Naive thymus-derived CD4-positive, alpha-beta T cell (primary cell): Measurements from ENCODE around the gene SLC22A13. TPM values are rescaled to one million over a fixed set of nuclear protein-coding genes. Genes with fewer than 3 reads are reported as not detected.
A peak's percentile ranks its signal among the peaks of the same experiment; 100 is the strongest.

ENCODE experiments used
- ATAC-seq: fragments of 150-1000 bp; cut with Tn5 transposase; 2 replicates; pipeline ENCODE4 v1.10.0; 2021; ENCODE audit warnings: mild to moderate bottlenecking, moderate library complexity
- CTCF ChIA-PET: fragments of 350-600 bp; sonication (Branson Sonifier 250); formaldehyde crosslinking; loops from one replicate; lab custom pipeline; 2021; ENCODE audit warnings: antibody characterized with exemption; lab: Charles Lee
- POLR2A ChIA-PET: fragments of 350-600 bp; sonication (Branson Sonifier 250); formaldehyde crosslinking; loops from one replicate; lab custom pipeline; 2021; ENCODE audit warnings: antibody characterized with exemption, inconsistent platforms; lab: Charles Lee
- DNase-seq, 9 donors: peaks; one replicate each; pipeline versions ENCODE4 v3.0.0 to v3.0.0-alpha.2; 2020 to 2022; ENCODE audit warnings: mixed read lengths in 1 of 9
- H3K27ac ChIP-seq: one replicate; pipeline ENCODE4 v1.7.0; 2013; ENCODE audit warnings: mild to moderate bottlenecking, low read depth, low read length, moderate library complexity
- H3K27me3 ChIP-seq, 2 donors: one replicate each; pipeline ENCODE4 v1.7.0; 2013; ENCODE audit warnings: low read length in 2 of 2, mild to moderate bottlenecking in 2 of 2, moderate library complexity in 2 of 2; ENCODE audit not compliant: control insufficient read depth in 2 of 2, insufficient read depth in 2 of 2
- H3K36me3 ChIP-seq, 3 experiments: 1 replicate in 2 of 3; 2 replicates in 1 of 3; pipeline ENCODE4 v1.7.0; 2013; ENCODE audit warnings: low read length in 3 of 3, mild to moderate bottlenecking in 3 of 3, moderate library complexity in 1 of 3; ENCODE audit not compliant: insufficient read depth in 3 of 3, control insufficient read depth in 2 of 3
- H3K4me1 ChIP-seq, 2 donors: one replicate each; pipeline ENCODE4 v1.7.0; 2013; ENCODE audit warnings: low read length in 2 of 2, mild to moderate bottlenecking in 2 of 2, moderate library complexity in 1 of 2; ENCODE audit not compliant: control insufficient read depth in 2 of 2, insufficient read depth in 2 of 2
- H3K4me3 ChIP-seq: 2 replicates; pipeline ENCODE4 v1.7.0; 2013; ENCODE audit warnings: mild to moderate bottlenecking, low read length
- H3K9me3 ChIP-seq, 3 experiments: 1 replicate in 2 of 3; 2 replicates in 1 of 3; pipeline ENCODE4 v1.7.0; 2013; ENCODE audit warnings: low read length in 3 of 3; ENCODE audit not compliant: control insufficient read depth in 2 of 3
- H3K27ac Mint-ChIP-seq, 9 donors: one replicate each; pipeline ENCODE4 v1.8.0; 2020 to 2022; ENCODE audit warnings: mixed read lengths in 9 of 9, mild to moderate bottlenecking in 8 of 9, moderate library complexity in 5 of 9, inconsistent platforms in 2 of 9
- H3K27me3 Mint-ChIP-seq, 5 donors: one replicate each; pipeline ENCODE4 v1.8.0; 2021 to 2022; ENCODE audit warnings: mixed read lengths in 5 of 5, mild to moderate bottlenecking in 1 of 5
- H3K36me3 Mint-ChIP-seq, 5 donors: one replicate each; pipeline ENCODE4 v1.8.0; 2020 to 2022; ENCODE audit warnings: mixed read lengths in 5 of 5, mild to moderate bottlenecking in 3 of 5, inconsistent platforms in 1 of 5
- H3K4me1 Mint-ChIP-seq, 7 donors: one replicate each; pipeline ENCODE4 v1.8.0; 2020 to 2022; ENCODE audit warnings: mixed read lengths in 7 of 7, mild to moderate bottlenecking in 3 of 7, inconsistent platforms in 1 of 7
- H3K4me3 Mint-ChIP-seq, 10 donors: one replicate each; pipeline ENCODE4 v1.8.0; 2020 to 2022; ENCODE audit warnings: mild to moderate bottlenecking in 10 of 10, mixed read lengths in 10 of 10, moderate library complexity in 6 of 10, inconsistent platforms in 2 of 10
- H3K9me3 Mint-ChIP-seq, 11 donors: one replicate each; pipeline ENCODE4 v1.8.0; 2020 to 2022; ENCODE audit warnings: mixed read lengths in 11 of 11, mild to moderate bottlenecking in 4 of 11, inconsistent platforms in 1 of 11, moderate library complexity in 1 of 11
- intact Hi-C, 2 donors: fragments of 100-400 bp; cut with micrococcal nuclease; formaldehyde crosslinking; loops; one replicate each; pipeline ENCODE4 v1.15.1; 2023
- polyA plus RNA-seq, 2 donors: library from polyadenylated mRNA; unstranded; fragments of 300-500 nt; fragmentation: Illumina TruSeq; gene quantifications; one replicate each; pipeline ENCODE4 v1.2.3, GENCODE V29; 2021
- total RNA-seq, 6 experiments: library from RNA in 5 of 6; stranded (reverse) in 5 of 6; gene quantifications; 1 replicate in 5 of 6; 2 replicates in 1 of 6; pipeline ENCODE4 v1.2.3 and lab custom pipeline; 2021 to 2026

SLC22A13 gene
- total and polyA plus RNA-seq, 7 experiments from 2014 or later = 0.53 to 1.9 (median 0.62) TPM; not detected in 2

DNA sequence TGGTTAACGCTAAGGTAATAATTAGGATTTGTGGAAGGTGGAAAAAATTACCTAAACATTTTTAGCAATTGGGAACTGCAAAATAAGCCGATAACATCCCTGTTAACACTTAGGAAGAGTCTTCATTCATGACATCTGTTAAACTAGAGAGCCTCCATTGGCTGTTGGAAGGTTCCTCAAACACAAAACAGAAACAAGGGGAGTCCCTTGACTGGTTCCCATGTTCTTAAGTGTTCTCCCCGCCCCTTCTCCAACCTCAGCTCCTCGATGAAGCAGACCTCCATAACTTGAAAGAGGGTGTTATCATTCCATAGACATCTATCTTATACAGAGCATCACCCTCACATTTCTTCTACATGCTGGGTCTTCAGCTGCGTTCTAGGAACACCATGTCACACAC, 2.5 kb downstream of the SLC22A13 start:
- H3K4me1 Mint-ChIP-seq = peaks cover 13 to 36% (median 27%) of the 10 kb centered on the region in 7 donors
- DNase-seq (no peak), ATAC-seq (peak; percentile 52)
- no peaks in the 10 kb centered on the region for H3K27me3 Mint-ChIP-seq
- peaks cover 0 to 5% (median 0%) of the 10 kb centered on the region in 11 donors for H3K9me3 Mint-ChIP-seq
- H3K4me3 ChIP-seq = no peak overlapping the region
- H3K27ac ChIP-seq = no peak overlapping the region
- CTCF ChIA-PET = no interaction called here
- peak overlapping the region in 1 of 10 donors; percentile 24 for H3K4me3 Mint-ChIP-seq
- no peaks in the 10 kb centered on the region for H3K36me3 ChIP-seq
- peaks cover 8 to 18% (median 13%) of the 10 kb centered on the region in 5 donors for H3K36me3 Mint-ChIP-seq
- peak overlapping the region in 3 of 9 donors; percentile 5 to 28 (median 11) for H3K27ac Mint-ChIP-seq
- H3K27me3 ChIP-seq = no peaks in the 10 kb centered on the region
- no peaks in the 10 kb centered on the region for H3K9me3 ChIP-seq
- no peaks in the 10 kb centered on the region for H3K4me1 ChIP-seq
- intact Hi-C loops = no loop called here
- POLR2A ChIA-PET = no interaction called here

DNA sequence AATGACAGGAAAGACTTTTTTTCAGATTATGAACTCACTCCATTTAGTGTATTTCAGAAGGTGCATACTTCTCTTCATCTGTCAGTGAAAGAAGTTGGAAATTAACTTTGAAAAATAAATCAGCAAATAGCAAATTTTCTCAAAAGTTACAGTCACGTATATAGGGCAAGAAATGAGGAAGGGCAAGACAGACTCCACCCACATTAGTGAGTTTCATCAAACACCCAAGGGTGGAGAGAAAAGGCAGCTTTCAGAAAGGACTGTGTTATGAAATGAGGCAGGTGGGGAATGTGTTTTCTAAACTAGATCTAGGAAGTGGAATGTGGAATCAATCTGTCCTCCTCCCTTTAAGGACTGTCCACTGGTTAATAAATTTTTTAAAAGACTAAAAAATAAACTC, 2.9 kb downstream of the SLC22A13 start:
- H3K4me1 Mint-ChIP-seq = peaks cover 13 to 34% (median 24%) of the 10 kb centered on the region in 7 donors
- H3K36me3 ChIP-seq = no peaks in the 10 kb centered on the region
- H3K4me3 ChIP-seq = no peak overlapping the region
- H3K27me3 ChIP-seq = no peaks in the 10 kb centered on the region
- DNase-seq (no peak), ATAC-seq (peak; percentile 72)
- no peak overlapping the region for H3K27ac ChIP-seq
- no peaks in the 10 kb centered on the region for H3K4me1 ChIP-seq
- intact Hi-C loops = no loop called here
- H3K4me3 Mint-ChIP-seq = peak overlapping the region in 1 of 10 donors; percentile 24
- no peaks in the 10 kb centered on the region for H3K27me3 Mint-ChIP-seq
- no peaks in the 10 kb centered on the region for H3K9me3 ChIP-seq
- H3K9me3 Mint-ChIP-seq = peaks cover 0 to 5% (median 0%) of the 10 kb centered on the region in 11 donors
- ChIA-PET CTCF (no interaction called here), POLR2A (no interaction called here)
- peak overlapping the region in 1 of 9 donors; percentile 5 for H3K27ac Mint-ChIP-seq
- H3K36me3 Mint-ChIP-seq = peaks cover 8 to 18% (median 13%) of the 10 kb centered on the region in 5 donors

DNA sequence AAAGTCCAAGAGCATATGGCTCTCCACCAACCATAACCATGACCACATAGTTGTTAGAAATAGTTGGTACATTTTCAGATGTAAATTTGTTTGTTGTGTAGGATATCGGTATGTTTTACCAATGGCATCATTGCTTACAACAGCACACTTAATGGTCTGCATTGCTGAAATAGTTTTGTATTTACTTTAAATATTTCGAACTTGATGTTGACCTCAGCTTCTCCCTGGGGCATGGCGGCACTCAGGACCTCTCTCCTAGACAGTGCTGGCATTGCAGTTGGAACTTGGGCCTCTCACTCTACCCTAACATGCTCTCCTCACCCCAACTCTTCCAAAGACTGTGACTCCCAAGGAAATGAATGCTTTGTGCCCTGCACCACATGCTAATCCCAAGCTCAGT, 5.0 kb downstream of the SLC22A13 start:
- no peak overlapping the region for H3K4me3 ChIP-seq
- Mint-ChIP-seq H3K9me3 (peaks cover 0 to 5% (median 0%) of the 10 kb centered on the region in 11 donors), H3K4me3 (no peak overlapping the region), H3K36me3 (peaks cover 8 to 26% (median 13%) of the 10 kb centered on the region in 5 donors), H3K27ac (no peak overlapping the region), H3K27me3 (no peaks in the 10 kb centered on the region), H3K4me1 (peaks cover 11 to 21% (median 16%) of the 10 kb centered on the region in 7 donors)
- H3K27ac ChIP-seq = no peak overlapping the region
- DNase-seq (no peak), ATAC-seq (no peak)
- no peaks in the 10 kb centered on the region for H3K4me1 ChIP-seq
- intact Hi-C loops = no loop called here
- CTCF ChIA-PET = no interaction called here
- H3K27me3 ChIP-seq = no peaks in the 10 kb centered on the region
- no peaks in the 10 kb centered on the region for H3K36me3 ChIP-seq
- no peaks in the 10 kb centered on the region for H3K9me3 ChIP-seq
- POLR2A ChIA-PET = no interaction called here

DNA sequence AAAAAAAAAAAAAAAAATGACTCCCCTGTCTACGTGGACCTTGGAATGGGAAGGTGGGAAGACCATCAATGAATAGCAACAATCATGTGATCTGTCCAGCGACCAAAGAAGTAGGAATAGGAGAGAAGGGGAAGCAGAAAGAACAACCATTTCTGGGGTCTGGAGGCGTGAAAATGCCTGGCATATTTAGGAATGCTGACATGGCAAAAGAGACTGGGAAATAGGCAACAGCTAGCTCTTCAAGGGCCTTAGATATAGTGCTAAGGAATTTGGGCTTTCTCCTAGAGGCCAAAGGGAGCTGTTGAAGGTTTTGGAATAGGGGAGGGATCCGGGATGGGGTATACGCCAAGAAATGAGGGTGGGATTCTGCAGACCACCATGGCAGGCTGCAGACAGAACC, 5.9 kb downstream of the SLC22A13 start:
- DNase-seq (no peak), ATAC-seq (no peak)
- Mint-ChIP-seq H3K4me1 (peaks cover 11 to 18% (median 16%) of the 10 kb centered on the region in 7 donors), H3K4me3 (no peak overlapping the region), H3K27ac (no peak overlapping the region), H3K27me3 (no peaks in the 10 kb centered on the region), H3K36me3 (peaks cover 8 to 27% (median 13%) of the 10 kb centered on the region in 5 donors), H3K9me3 (peaks cover 0 to 5% (median 0%) of the 10 kb centered on the region in 11 donors)
- H3K27me3 ChIP-seq = no peaks in the 10 kb centered on the region
- no peak overlapping the region for H3K27ac ChIP-seq
- H3K4me3 ChIP-seq = no peak overlapping the region
- H3K9me3 ChIP-seq = no peaks in the 10 kb centered on the region
- ChIA-PET CTCF (no interaction called here), POLR2A (no interaction called here)
- H3K4me1 ChIP-seq = no peaks in the 10 kb centered on the region
- intact Hi-C loops = no loop called here
- no peaks in the 10 kb centered on the region for H3K36me3 ChIP-seq

DNA sequence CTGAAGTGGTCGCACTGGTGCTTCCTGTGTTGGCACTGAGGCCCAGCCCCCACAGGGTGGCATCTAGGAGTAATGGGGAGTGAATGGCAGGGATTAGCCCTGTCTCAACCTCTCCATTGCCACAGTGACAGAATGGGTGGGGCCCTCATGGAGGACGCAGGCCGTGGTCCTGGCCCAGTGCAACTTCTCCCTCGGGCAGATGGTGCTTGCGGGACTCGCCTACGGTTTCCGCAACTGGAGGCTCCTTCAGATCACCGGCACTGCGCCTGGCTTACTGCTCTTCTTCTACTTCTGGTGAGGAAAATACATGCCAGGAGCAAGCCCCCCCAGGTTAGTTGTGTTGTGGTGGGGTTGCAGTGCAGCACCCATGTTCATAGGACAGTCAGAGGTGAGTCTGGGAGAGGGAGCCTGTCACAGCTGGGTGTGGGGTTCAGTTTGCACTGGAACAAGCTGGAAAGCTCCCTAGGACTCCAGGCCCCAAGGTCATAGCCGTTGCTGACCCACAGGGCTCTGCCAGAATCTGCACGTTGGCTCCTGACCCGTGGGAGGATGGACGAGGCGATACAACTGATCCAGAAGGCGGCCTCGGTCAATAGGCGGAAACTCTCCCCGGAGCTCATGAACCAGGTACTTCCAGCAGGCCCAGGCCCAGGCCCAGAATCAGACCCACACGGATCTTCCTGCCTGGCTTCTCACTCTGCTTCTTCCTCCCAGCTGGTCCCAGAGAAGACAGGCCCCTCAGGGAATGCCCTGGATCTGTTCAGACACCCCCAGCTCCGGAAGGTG, 9.4 kb downstream of the SLC22A13 start:
- Mint-ChIP-seq H3K4me1 (no peaks in the 10 kb centered on the region), H3K9me3 (peaks cover 0 to 5% (median 0%) of the 10 kb centered on the region in 11 donors), H3K27me3 (no peaks in the 10 kb centered on the region), H3K4me3 (no peak overlapping the region), H3K36me3 (peaks cover 3 to 33% (median 7%) of the 10 kb centered on the region in 5 donors), H3K27ac (no peak overlapping the region)
- H3K4me1 ChIP-seq = no peaks in the 10 kb centered on the region
- intact Hi-C loops = no loop called here
- H3K27me3 ChIP-seq = no peaks in the 10 kb centered on the region
- POLR2A ChIA-PET = no interaction called here
- CTCF ChIA-PET = no interaction called here
- ATAC-seq (no peak), DNase-seq (no peak)
- H3K4me3 ChIP-seq = no peak overlapping the region
- H3K36me3 ChIP-seq = no peaks in the 10 kb centered on the region
- H3K27ac ChIP-seq = no peak overlapping the region
- H3K9me3 ChIP-seq = no peaks in the 10 kb centered on the region

DNA sequence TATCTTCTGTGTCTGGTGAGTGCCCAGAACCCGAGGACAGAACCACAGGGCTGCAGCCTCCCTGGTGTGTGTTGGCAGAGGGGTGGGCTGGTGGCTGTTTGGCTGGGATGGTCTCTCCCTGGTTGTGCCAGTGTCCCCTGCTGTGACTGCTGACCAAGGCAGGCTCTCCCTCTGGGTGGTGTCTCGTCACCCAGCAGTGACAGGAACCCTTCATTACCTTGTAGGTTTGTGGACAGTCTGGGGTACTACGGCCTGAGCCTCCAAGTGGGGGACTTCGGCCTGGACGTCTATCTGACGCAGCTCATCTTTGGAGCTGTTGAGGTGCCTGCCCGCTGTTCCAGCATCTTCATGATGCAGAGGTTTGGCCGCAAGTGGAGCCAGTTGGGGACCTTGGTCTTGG, 10.0 kb downstream of the SLC22A13 start:
- CTCF ChIA-PET = no interaction called here

More for the DNA sequence above, 10.0 kb downstream of the SLC22A13 start:
- Mint-ChIP-seq H3K4me1 (no peaks in the 10 kb centered on the region), H3K27ac (no peak overlapping the region), H3K36me3 (peaks cover 3 to 27% (median 4%) of the 10 kb centered on the region in 5 donors), H3K4me3 (no peak overlapping the region), H3K9me3 (peaks cover 0 to 4% (median 0%) of the 10 kb centered on the region in 11 donors), H3K27me3 (no peaks in the 10 kb centered on the region)
- Histone ChIP-seq H3K9me3 (no peaks in the 10 kb centered on the region), H3K4me1 (no peaks in the 10 kb centered on the region), H3K27ac (no peak overlapping the region), H3K4me3 (no peak overlapping the region), H3K27me3 (no peaks in the 10 kb centered on the region), H3K36me3 (no peaks in the 10 kb centered on the region)
- intact Hi-C loops = no loop called here
- DNase-seq = no peak
- no peak for ATAC-seq
- POLR2A ChIA-PET = no interaction called here
